Measurements from ENCODE around the gene ATP5F1E.

Gene ATP5F1E

GRCh38 chr20:58981628-58982364, 50.3 kb downstream of the ATP5F1E start:
- no peak overlapping the region for H4K91ac ChIP-seq (ENCODE audit: low read length)
- H3K27ac ChIP-seq (ENCODE audit: low read length, poor library complexity, severe bottlenecking) = peak overlapping the region; percentile 44
- 7% methylated on average over 15 of the region's 29 CpGs for WGBS
- H4K8ac ChIP-seq (ENCODE audit: low read length) = no peak overlapping the region
- H3K4ac ChIP-seq (ENCODE audit: low read depth in 1 of 2, low read length in 2 of 2) = peak overlapping the region in 1 of 2 experiments; percentile 66
- no peaks in the 10 kb centered on the region for H3K9me3 ChIP-seq (ENCODE audit: control insufficient read depth, low read length)
- no peak overlapping the region for H3K14ac ChIP-seq (ENCODE audit: low read length in 2 of 2)
- H3K4me2 ChIP-seq (ENCODE audit: low read length, poor library complexity, severe bottlenecking) = peak overlapping the region; percentile 89
- peak overlapping the region; percentile 86 to 96 for H3K4me3 ChIP-seq (ENCODE audit: insufficient read depth in 1 of 2, low read depth in 1 of 2, low read length in 2 of 2)
- no peak overlapping the region for H2BK5ac ChIP-seq (ENCODE audit: low read depth, low read length, poor library complexity, severe bottlenecking)
- peak overlapping the region; percentile 54 for H2BK120ac ChIP-seq (ENCODE audit: low read depth, low read length)
- peak overlapping the region; percentile 51 for H2AFZ ChIP-seq (ENCODE audit: low read depth, low read length)
- no peak overlapping the region for H2AK5ac ChIP-seq (ENCODE audit: low read length, severe bottlenecking)
- H3K36me3 ChIP-seq (ENCODE audit: control insufficient read depth in 1 of 2, insufficient read depth in 2 of 2, low read depth in 1 of 2, low read length in 2 of 2) = peaks cover 6% of the 10 kb centered on the region in 2 experiments
- peak; percentile 33 for DNase-seq
- H3K4me1 ChIP-seq (ENCODE audit: control insufficient read depth, insufficient read depth, low read depth, low read length) = peaks cover 10% of the 10 kb centered on the region
- peak overlapping the region; percentile 45 for H2BK15ac ChIP-seq (ENCODE audit: low read depth, poor library complexity, severe bottlenecking)
- H3K79me1 ChIP-seq (replicated peaks; ENCODE audit: low read length, poor library complexity, severe bottlenecking) = peaks cover 21% of the 10 kb centered on the region
- H2BK12ac ChIP-seq (ENCODE audit: low read length in 2 of 2) = no peak overlapping the region
- peak overlapping the region; percentile 92 for H3K9ac ChIP-seq (ENCODE audit: low read length)
- H3K18ac ChIP-seq (ENCODE audit: low read depth in 1 of 2, low read length in 2 of 2) = peak overlapping the region in 1 of 2 experiments; percentile 35
- no peak overlapping the region for H3K23ac ChIP-seq (ENCODE audit: low read length in 2 of 2)
- no peaks in the 10 kb centered on the region for H3K27me3 ChIP-seq (ENCODE audit: control insufficient read depth in 1 of 2, insufficient read depth in 1 of 2, low read length in 2 of 2)

DNA sequence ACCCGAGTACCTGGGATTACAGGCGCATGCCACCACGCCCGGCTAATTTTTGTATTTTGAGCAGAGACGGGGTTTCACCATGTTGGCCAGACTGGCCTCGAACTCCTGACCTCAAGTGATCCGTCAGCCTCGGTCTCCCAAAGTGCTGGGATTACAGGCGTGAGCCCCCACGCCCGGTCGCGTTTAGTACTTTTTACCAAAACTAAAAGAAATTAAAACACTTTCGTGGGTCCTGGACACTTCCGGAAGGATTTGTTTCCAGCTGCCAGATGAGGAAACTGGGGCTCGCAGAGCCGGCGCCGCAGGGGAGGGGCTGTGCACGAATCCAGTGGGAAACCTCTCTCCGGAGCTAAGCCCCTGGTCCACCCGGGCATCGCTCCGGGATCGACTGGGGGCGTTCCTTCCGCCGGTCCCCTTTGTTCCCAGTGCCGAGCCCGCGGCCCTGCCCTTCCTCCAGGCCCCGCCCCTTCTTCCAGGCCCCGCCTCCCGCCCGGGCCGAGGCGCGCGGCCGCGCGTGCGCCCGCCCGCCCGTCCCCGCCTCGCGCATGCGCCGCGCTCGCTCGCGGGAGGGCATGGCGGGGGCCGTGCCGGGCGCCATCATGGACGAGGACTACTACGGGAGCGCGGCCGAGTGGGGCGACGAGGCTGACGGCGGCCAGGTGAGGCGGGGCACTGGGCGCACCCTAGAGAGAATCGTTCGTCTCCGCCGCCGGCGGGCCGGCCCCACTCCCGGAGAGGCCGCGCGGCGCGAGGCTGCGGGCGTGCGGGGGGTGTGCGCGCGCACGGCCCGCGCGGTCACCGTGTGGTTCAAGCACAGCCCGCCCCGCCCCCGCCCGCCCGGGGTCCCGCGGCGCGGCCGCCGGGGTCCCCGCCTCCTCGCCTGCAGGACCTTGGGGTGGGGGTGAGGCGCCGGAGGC, 51.2 kb downstream of the ATP5F1E start, which contains the start of gene NELFCD:
TSS of gene NELFCD (plus strand) at position 546 of the 917 bp plus-strand sequence. CDS start at position 600, 54 bp downstream.
- peak; percentile 74 for DNase-seq
- peak within 1 kb of the TSS; percentile 88 for H2AFZ ChIP-seq (ENCODE audit: low read depth, low read length)
- peak within 1 kb of the TSS; percentile 98 for H2BK120ac ChIP-seq (ENCODE audit: low read depth, low read length)
- H3K18ac ChIP-seq (ENCODE audit: low read depth in 1 of 2, low read length in 2 of 2) = peak within 1 kb of the TSS; percentile 98
- H3K4me3 ChIP-seq (ENCODE audit: insufficient read depth in 1 of 2, low read depth in 1 of 2, low read length in 2 of 2) = peak within 1 kb of the TSS; percentile 86 to 96
- peak within 1 kb of the TSS; percentile 44 for H3K27ac ChIP-seq (ENCODE audit: low read length, poor library complexity, severe bottlenecking)
- H4K8ac ChIP-seq (ENCODE audit: low read length) = peak within 1 kb of the TSS; percentile 97
- peaks cover 7% of the 10 kb centered on the region for H3K9me3 ChIP-seq (ENCODE audit: control insufficient read depth, low read length)
- peak within 1 kb of the TSS; percentile 89 for H3K4me2 ChIP-seq (ENCODE audit: low read length, poor library complexity, severe bottlenecking)
- H3K9ac ChIP-seq (ENCODE audit: low read length) = peak within 1 kb of the TSS; percentile 92
- no peaks in the 10 kb centered on the region for H3K27me3 ChIP-seq (ENCODE audit: control insufficient read depth in 1 of 2, insufficient read depth in 1 of 2, low read length in 2 of 2)
- H2BK5ac ChIP-seq (ENCODE audit: low read depth, low read length, poor library complexity, severe bottlenecking) = peak within 1 kb of the TSS; percentile 94
- no peaks in the 10 kb centered on the region for H3K36me3 ChIP-seq (ENCODE audit: control insufficient read depth in 1 of 2, insufficient read depth in 2 of 2, low read depth in 1 of 2, low read length in 2 of 2)
- H3K4me1 ChIP-seq (ENCODE audit: control insufficient read depth, insufficient read depth, low read depth, low read length) = peaks cover 10% of the 10 kb centered on the region
- peaks cover 13% of the 10 kb centered on the region for H3K79me1 ChIP-seq (replicated peaks; ENCODE audit: low read length, poor library complexity, severe bottlenecking)
- peak within 1 kb of the TSS; percentile 95 for H2BK15ac ChIP-seq (ENCODE audit: low read depth, poor library complexity, severe bottlenecking)
- peak within 1 kb of the TSS; percentile 94 for H4K91ac ChIP-seq (ENCODE audit: low read length)
- H2BK12ac ChIP-seq (ENCODE audit: low read length in 2 of 2) = peak within 1 kb of the TSS in 1 of 2 experiments; percentile 86
- WGBS = 17% methylated on average over 83 of the region's 109 CpGs
- no peak within 1 kb of the TSS for H2AK5ac ChIP-seq (ENCODE audit: low read length, severe bottlenecking)
- H3K4ac ChIP-seq (ENCODE audit: low read depth in 1 of 2, low read length in 2 of 2) = peak within 1 kb of the TSS; percentile 76 to 91
- peak within 1 kb of the TSS in 1 of 2 experiments; percentile 99 for H3K14ac ChIP-seq (ENCODE audit: low read length in 2 of 2)
- H3K23ac ChIP-seq (ENCODE audit: low read length in 2 of 2) = peak within 1 kb of the TSS; percentile 83 to 91

DNA sequence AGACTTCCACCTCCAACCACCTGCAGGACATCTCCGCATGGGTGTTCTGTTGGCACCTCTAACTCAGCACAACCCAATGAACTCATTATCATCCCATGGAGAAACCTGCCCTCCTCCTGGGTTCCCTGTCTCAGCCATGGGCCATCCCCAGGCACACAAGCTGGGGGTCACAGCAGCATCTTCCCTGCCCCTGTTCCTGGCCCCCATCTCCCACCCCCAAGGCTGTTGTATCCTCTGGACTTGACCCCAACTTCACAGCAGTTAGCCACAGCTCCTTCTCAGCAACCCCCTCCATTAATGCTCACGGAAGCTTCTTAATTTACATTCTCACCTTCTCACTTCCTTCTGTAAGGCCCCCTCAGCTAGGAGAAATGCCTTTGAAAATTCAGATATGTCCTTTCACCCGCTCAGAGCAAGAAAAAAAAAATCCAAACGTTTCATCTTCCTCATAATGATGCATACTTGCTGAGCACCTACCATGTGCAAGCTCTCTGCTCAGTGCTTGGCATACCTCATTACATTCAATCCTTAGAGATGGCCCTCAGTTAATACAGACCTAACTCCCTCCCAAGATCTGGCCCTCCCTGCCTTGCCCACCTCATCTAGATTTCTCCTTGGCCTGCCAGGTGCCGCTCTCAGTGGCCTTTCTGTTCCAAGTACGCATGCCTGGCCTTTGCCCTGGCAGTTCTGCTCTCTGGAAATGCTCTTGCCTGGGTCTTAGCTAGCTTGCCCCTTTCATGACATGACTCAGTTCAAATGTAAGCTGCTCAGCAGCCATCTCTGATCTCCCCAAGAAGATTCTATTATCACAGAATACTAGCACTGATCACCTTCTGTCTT, 53.6 kb downstream of the ATP5F1E start:
- Histone ChIP-seq H3K9ac (ENCODE audit: low read length) (no peak overlapping the region), H3K36me3 (ENCODE audit: control insufficient read depth in 1 of 2, insufficient read depth in 2 of 2, low read depth in 1 of 2, low read length in 2 of 2) (no peaks in the 10 kb centered on the region), H3K9me3 (ENCODE audit: control insufficient read depth, low read length) (peaks cover 21% of the 10 kb centered on the region), H4K91ac (ENCODE audit: low read length) (no peak overlapping the region), H3K27me3 (ENCODE audit: control insufficient read depth in 1 of 2, insufficient read depth in 1 of 2, low read length in 2 of 2) (no peaks in the 10 kb centered on the region), H2AK5ac (ENCODE audit: low read length, severe bottlenecking) (no peak overlapping the region), H3K14ac (ENCODE audit: low read length in 2 of 2) (no peak overlapping the region), H4K8ac (ENCODE audit: low read length) (no peak overlapping the region), H2BK120ac (ENCODE audit: low read depth, low read length) (no peak overlapping the region), H2BK15ac (ENCODE audit: low read depth, poor library complexity, severe bottlenecking) (no peak overlapping the region), H3K4me3 (ENCODE audit: insufficient read depth in 1 of 2, low read depth in 1 of 2, low read length in 2 of 2) (no peak overlapping the region), H3K23ac (ENCODE audit: low read length in 2 of 2) (no peak overlapping the region), H3K4me1 (ENCODE audit: control insufficient read depth, insufficient read depth, low read depth, low read length) (peaks cover 8% of the 10 kb centered on the region), H3K79me1 (replicated peaks; ENCODE audit: low read length, poor library complexity, severe bottlenecking) (no peaks in the 10 kb centered on the region), H3K4me2 (ENCODE audit: low read length, poor library complexity, severe bottlenecking) (no peak overlapping the region), H3K18ac (ENCODE audit: low read depth in 1 of 2, low read length in 2 of 2) (no peak overlapping the region), H2BK5ac (ENCODE audit: low read depth, low read length, poor library complexity, severe bottlenecking) (no peak overlapping the region), H2BK12ac (ENCODE audit: low read length in 2 of 2) (no peak overlapping the region), H2AFZ (ENCODE audit: low read depth, low read length) (no peak overlapping the region), H3K27ac (ENCODE audit: low read length, poor library complexity, severe bottlenecking) (no peak overlapping the region), H3K4ac (ENCODE audit: low read depth in 1 of 2, low read length in 2 of 2) (no peak overlapping the region)
- 59% methylated on average over 6 of the region's 6 CpGs for WGBS
- DNase-seq = no peak
